PC-3 (cell line): ENCODE results near the gene HAGH.

Source experiments
- EZH2 ChIP-seq: fragments of 300-600 bp; sonication (generic); IDR thresholded peaks from one replicate; pipeline ENCODE4 v1.6.1; 2017; ENCODE audit warnings: antibody characterized with exemption, mild to moderate bottlenecking, low read length; ENCODE audit not compliant: unreplicated experiment
- EZH2phosphoT487 ChIP-seq: fragments of 300-600 bp; sonication (generic); IDR thresholded peaks from 2 replicates; pipeline ENCODE4 v1.6.1; 2018; ENCODE audit warnings: mild to moderate bottlenecking, antibody characterized with exemption, low read length, borderline replicate concordance
- TF ChIP-seq, protein P1 (sequence below): fragments of 300-600 bp; sonication (generic); conservative IDR thresholded peaks from 2 replicates; pipeline ENCODE4 v1.5.1; 2017; ENCODE audit warnings: antibody characterized with exemption, low read depth, mild to moderate bottlenecking, low read length

GRCh38 chr16:1770328-1771187 is 56.1 kb downstream of the HAGH start:
- TF ChIP-seq, protein P1, sequence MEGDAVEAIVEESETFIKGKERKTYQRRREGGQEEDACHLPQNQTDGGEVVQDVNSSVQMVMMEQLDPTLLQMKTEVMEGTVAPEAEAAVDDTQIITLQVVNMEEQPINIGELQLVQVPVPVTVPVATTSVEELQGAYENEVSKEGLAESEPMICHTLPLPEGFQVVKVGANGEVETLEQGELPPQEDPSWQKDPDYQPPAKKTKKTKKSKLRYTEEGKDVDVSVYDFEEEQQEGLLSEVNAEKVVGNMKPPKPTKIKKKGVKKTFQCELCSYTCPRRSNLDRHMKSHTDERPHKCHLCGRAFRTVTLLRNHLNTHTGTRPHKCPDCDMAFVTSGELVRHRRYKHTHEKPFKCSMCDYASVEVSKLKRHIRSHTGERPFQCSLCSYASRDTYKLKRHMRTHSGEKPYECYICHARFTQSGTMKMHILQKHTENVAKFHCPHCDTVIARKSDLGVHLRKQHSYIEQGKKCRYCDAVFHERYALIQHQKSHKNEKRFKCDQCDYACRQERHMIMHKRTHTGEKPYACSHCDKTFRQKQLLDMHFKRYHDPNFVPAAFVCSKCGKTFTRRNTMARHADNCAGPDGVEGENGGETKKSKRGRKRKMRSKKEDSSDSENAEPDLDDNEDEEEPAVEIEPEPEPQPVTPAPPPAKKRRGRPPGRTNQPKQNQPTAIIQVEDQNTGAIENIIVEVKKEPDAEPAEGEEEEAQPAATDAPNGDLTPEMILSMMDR: no peak
- no peak for TF ChIP-seq EZH2
- TF ChIP-seq EZH2phosphoT487: no peak
